PC-3 (cell line): ENCODE data around the gene PSMD14. TPM values are rescaled to one million over a fixed set of nuclear protein-coding genes. Genes with fewer than 3 reads are reported as not detected.

ENCODE experiments used
- ATAC-seq: fragments of 200-7000 bp; cut with Tn5 transposase; 2 replicates; pipeline ENCODE4 v1.9.1; 2020; ENCODE audit warnings: mild to moderate bottlenecking, moderate library complexity
- BruUV-seq: library from RNA; stranded (reverse); fragments of 400-500 nt; replicated peaks from 2 replicates; lab custom pipeline; 2021; lab: Mats Ljungman, UMichigan
- CTCF ChIA-PET: fragments of 300-600 bp; sonication (Branson Sonifier 250); formaldehyde crosslinking; loops from one replicate; lab custom pipeline; 2022; ENCODE audit warnings: antibody characterized with exemption; lab: Charles Lee
- POLR2A ChIA-PET: fragments of 300-600 bp; sonication (Branson Sonifier 250); formaldehyde crosslinking; loops from one replicate; lab custom pipeline; 2022; ENCODE audit warnings: antibody characterized with exemption; ENCODE audit not compliant: unreplicated experiment; lab: Charles Lee
- DNase-seq: peaks from one replicate; pipeline ENCODE4 v3.0.0-alpha.2; 2015
- H2AFZ ChIP-seq: fragments of 300-600 bp; sonication (generic); 2 replicates; pipeline ENCODE4 v1.6.0; 2016; ENCODE audit warnings: antibody characterized with exemption, low read length
- H3F3A ChIP-seq: fragments of 300-600 bp; sonication (generic); one replicate; pipeline ENCODE4 v1.6.0; 2017; ENCODE audit warnings: antibody characterized with exemption, low read length, control low read depth, mild to moderate bottlenecking; ENCODE audit not compliant: unreplicated experiment
- H3K27ac ChIP-seq: fragments of 300-600 bp; sonication (generic); 2 replicates; pipeline ENCODE4 v1.5.1; 2016; ENCODE audit warnings: mild to moderate bottlenecking, low read length
- H3K27me3 ChIP-seq: fragments of 300-600 bp; sonication (generic); 2 replicates; pipeline ENCODE4 v1.6.1; 2016; ENCODE audit warnings: low read length, mixed read lengths
- H3K36me3 ChIP-seq: fragments of 300-600 bp; sonication (generic); 2 replicates; pipeline ENCODE4 v1.6.1; 2016; ENCODE audit warnings: low read depth, mixed run types, low read length, mixed read lengths
- H3K4me1 ChIP-seq: fragments of 300-600 bp; sonication (generic); 2 replicates; pipeline ENCODE4 v1.5.1; 2016; ENCODE audit warnings: low read length; ENCODE audit not compliant: insufficient read depth
- H3K4me2 ChIP-seq: fragments of 300-600 bp; sonication (generic); 2 replicates; pipeline ENCODE4 v1.6.0; 2016; ENCODE audit warnings: low read length
- H3K4me3 ChIP-seq: fragments of 300-600 bp; sonication (generic); 2 replicates; pipeline ENCODE4 v1.5.1; 2016; ENCODE audit warnings: mild to moderate bottlenecking, low read length, mixed read lengths
- H3K79me2 ChIP-seq: fragments of 300-600 bp; sonication (generic); 2 replicates; pipeline ENCODE4 v1.6.1; 2017; ENCODE audit warnings: low read length, mixed read lengths
- H3K9ac ChIP-seq: fragments of 300-600 bp; sonication (generic); 2 replicates; pipeline ENCODE4 v1.6.0; 2016; ENCODE audit warnings: mild to moderate bottlenecking, low read length
- H3K9me2 ChIP-seq: fragments of 300-600 bp; sonication (generic); replicated peaks from 2 replicates; pipeline ENCODE4 v1.6.1; 2016; ENCODE audit warnings: mixed run types, low read length, mixed read lengths
- H3K9me3 ChIP-seq: fragments of 300-600 bp; sonication (generic); 2 replicates; pipeline ENCODE4 v1.6.1; 2016; ENCODE audit warnings: low read length, mixed read lengths
- H4K20me1 ChIP-seq: fragments of 300-600 bp; sonication (generic); 2 replicates; pipeline ENCODE4 v1.6.1; 2016; ENCODE audit warnings: low read length, mixed read lengths
- CTCF ChIP-seq: fragments of 300-600 bp; sonication (generic); conservative IDR thresholded peaks from 2 replicates; pipeline ENCODE4 v1.5.1; 2017; ENCODE audit warnings: antibody characterized with exemption, low read depth, mild to moderate bottlenecking, low read length
- EZH2 ChIP-seq: fragments of 300-600 bp; sonication (generic); IDR thresholded peaks from one replicate; pipeline ENCODE4 v1.6.1; 2017; ENCODE audit warnings: antibody characterized with exemption, mild to moderate bottlenecking, low read length; ENCODE audit not compliant: unreplicated experiment
- EZH2phosphoT487 ChIP-seq: fragments of 300-600 bp; sonication (generic); IDR thresholded peaks from 2 replicates; pipeline ENCODE4 v1.6.1; 2018; ENCODE audit warnings: mild to moderate bottlenecking, antibody characterized with exemption, low read length, borderline replicate concordance
- intact Hi-C: fragments of 100-400 bp; cut with micrococcal nuclease; formaldehyde crosslinking; loops from 2 replicates; pipeline ENCODE4 v1.9.0; 2023
- total RNA-seq: library from RNA; depleted of rRNA; stranded (reverse); fragments of >200 nt; gene quantifications from 2 replicates; pipeline ENCODE4 v1.2.3, GENCODE V29; 2014

PSMD14 gene
- total RNA-seq, 1 experiment from 2014 or later: 151 TPM

DNA sequence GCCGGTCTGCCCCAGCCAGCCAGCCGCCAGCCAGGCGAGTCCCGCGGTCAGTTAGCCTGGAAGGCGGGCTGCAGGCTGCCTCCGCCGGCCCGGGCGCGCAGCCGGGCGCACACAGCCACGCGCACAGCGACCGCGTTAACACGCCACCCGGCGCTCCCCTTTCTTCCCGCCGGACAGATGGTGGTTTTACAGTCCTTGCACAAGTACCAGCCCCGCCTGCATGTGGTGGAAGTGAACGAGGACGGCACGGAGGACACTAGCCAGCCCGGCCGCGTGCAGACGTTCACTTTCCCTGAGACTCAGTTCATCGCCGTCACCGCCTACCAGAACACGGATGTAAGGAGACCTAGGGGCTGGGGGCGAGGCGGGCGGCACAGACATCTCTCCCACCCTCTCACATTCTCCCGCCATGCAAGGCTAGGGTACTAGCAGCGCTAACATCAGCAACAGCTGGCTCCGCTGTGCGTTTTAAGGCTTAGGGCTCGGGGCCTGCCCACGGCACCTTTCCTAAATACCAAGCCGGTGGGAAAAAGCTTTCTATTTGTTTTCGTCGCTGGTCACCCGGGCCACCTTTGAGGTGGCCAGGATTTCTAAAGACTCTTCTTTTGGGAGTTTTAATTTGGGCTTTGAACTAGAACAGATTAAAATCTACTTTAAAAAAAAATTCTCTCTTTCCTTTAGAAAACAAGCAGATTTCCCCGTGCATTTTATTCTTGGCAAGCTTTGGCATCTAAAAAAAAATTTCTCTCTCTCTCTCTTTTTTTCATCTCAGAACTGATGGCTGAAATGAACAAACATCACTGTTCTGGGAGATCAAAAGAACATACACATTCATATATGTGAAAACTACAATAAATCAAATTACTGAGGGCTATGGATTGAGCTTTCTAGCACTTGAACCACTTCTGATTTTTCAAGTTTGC is 110.8 kb downstream of the PSMD14 start:
- H2AFZ ChIP-seq: no peak overlapping the region
- intact Hi-C loops: loop anchor here (10.0 kb wide), 2 partner anchors 136 to 526 kb away; no protein-coding TSS in a partner anchor
- ChIA-PET POLR2A (no interaction called here), CTCF (no interaction called here)
- no peaks in the 10 kb centered on the region for H3K9me2 ChIP-seq
- H3K9ac ChIP-seq: no peak overlapping the region
- no peak overlapping the region for H3K27ac ChIP-seq
- no peaks in the 10 kb centered on the region for H3K79me2 ChIP-seq
- no peaks in the 10 kb centered on the region for H4K20me1 ChIP-seq
- no TSS peak for BruUV-seq
- no peaks in the 10 kb centered on the region for H3F3A ChIP-seq
- no peak overlapping the region for H3K4me3 ChIP-seq
- H3K36me3 ChIP-seq: no peaks in the 10 kb centered on the region
- H3K27me3 ChIP-seq: no peaks in the 10 kb centered on the region
- no peaks in the 10 kb centered on the region for H3K9me3 ChIP-seq
- H3K4me2 ChIP-seq: no peak overlapping the region
- DNase-seq: no peak
- TF ChIP-seq EZH2phosphoT487 (no peak), CTCF (no peak), EZH2 (no peak)
- peaks cover 6% of the 10 kb centered on the region; the same call in 1 of the 2 replicates for H3K4me1 ChIP-seq
- no peak for ATAC-seq

DNA sequence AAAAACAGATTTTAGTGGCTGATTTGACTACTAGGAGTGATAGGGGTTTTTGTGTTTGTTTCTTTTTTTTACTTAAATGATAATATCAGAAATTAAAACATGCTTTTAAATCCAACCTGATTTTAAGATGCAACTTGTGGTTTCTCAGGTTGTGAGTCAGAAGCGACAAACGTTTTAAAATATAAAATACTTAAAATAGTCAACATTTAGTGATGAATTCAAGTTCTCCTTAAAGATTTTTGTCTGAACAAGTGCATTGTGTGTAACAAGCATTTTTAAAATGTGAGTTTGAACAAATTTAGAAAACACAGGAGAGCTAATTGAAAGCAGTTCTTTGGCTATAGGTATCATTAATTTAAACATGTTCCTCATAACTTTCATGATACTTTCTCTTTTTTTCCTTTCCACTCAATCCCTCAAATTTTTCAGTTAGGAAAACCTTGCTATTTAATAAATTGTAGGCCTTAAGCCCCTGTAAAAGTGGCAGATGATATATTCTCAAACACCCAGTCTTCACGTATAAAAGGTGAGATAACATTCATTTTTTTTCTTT is 111.5 kb downstream of the PSMD14 start:
- Histone ChIP-seq H3K27ac (no peak overlapping the region), H3F3A (no peaks in the 10 kb centered on the region), H3K4me3 (no peak overlapping the region), H3K4me2 (no peak overlapping the region), H3K36me3 (no peaks in the 10 kb centered on the region), H4K20me1 (no peaks in the 10 kb centered on the region), H3K9me2 (no peaks in the 10 kb centered on the region), H2AFZ (no peak overlapping the region), H3K79me2 (no peaks in the 10 kb centered on the region), H3K9ac (no peak overlapping the region), H3K4me1 (peaks cover 6% of the 10 kb centered on the region; the same call in 1 of the 2 replicates), H3K9me3 (no peaks in the 10 kb centered on the region), H3K27me3 (no peaks in the 10 kb centered on the region)
- no peak for ATAC-seq
- no peak for DNase-seq
- BruUV-seq: no TSS peak
- CTCF ChIA-PET: no interaction called here
- no peak for TF ChIP-seq EZH2
- no peak for TF ChIP-seq CTCF
- no peak for TF ChIP-seq EZH2phosphoT487
- POLR2A ChIA-PET: no interaction called here
- intact Hi-C loops: loop anchor here (10.0 kb wide), 2 partner anchors 135 to 525 kb away; no protein-coding TSS in a partner anchor
